Activated naive CD8-positive, alpha-beta T cell treated with anti-CD3 and anti-CD28 coated beads for 36 hours (primary cell): Measurements from ENCODE around the gene DIRAS1. TPM values are rescaled to one million over a fixed set of nuclear protein-coding genes. Genes with fewer than 3 reads are reported as not detected.
"Not testable (repeated sequence)": the region's sequence is repeated elsewhere in the genome, so short reads cannot be mapped to it uniquely, and the experiment has no call there.

ENCODE experiments used
- DNase-seq: peaks from one replicate; pipeline ENCODE4 v3.0.0; 2021
- H3K27ac Mint-ChIP-seq: one replicate; pipeline ENCODE4 v1.8.0; 2022; ENCODE audit warnings: mild to moderate bottlenecking, moderate library complexity, mixed read lengths
- H3K27me3 Mint-ChIP-seq: one replicate; pipeline ENCODE4 v1.8.0; 2022; ENCODE audit warnings: mild to moderate bottlenecking, mixed read lengths
- H3K36me3 Mint-ChIP-seq: one replicate; pipeline ENCODE4 v1.8.0; 2021; ENCODE audit warnings: mild to moderate bottlenecking, mixed read lengths
- H3K4me1 Mint-ChIP-seq: one replicate; pipeline ENCODE4 v1.8.0; 2021; ENCODE audit warnings: mixed read lengths
- H3K4me3 Mint-ChIP-seq: one replicate; pipeline ENCODE4 v1.8.0; 2022; ENCODE audit warnings: mild to moderate bottlenecking, moderate library complexity, mixed read lengths
- H3K9me3 Mint-ChIP-seq: one replicate; pipeline ENCODE4 v1.8.0; 2022; ENCODE audit warnings: mixed read lengths
- total RNA-seq, 2 experiments: library from RNA; stranded (reverse); gene quantifications; one replicate each; pipeline ENCODE4 v1.2.3, GENCODE V29; 2021

Gene DIRAS1
- total RNA-seq, 2 experiments from 2014 or later: 0.16 TPM; not detected in 1

DNA sequence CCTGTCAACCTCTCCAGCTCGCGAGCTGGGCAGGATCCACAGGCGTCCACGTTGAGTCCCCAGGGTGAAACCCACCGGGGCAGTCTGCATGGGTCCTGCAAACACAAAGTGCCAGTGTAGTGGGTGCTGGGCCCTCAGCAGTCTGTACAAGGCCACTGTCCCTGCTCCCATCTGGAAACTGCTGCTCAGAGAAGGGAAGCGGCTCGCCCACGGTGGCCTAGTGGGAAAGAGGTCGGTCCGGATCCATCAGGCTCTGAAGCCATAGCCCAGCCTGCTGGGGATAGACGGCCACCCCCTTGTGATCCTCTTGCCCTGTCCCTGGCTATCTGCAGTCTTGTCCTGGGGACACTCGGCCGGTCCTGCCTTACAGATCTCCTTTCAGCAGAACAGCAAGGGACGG, 2.6 kb upstream of the DIRAS1 start:
- no peaks in the 10 kb centered on the region for H3K9me3 Mint-ChIP-seq
- no peak overlapping the region for H3K4me3 Mint-ChIP-seq
- no peaks in the 10 kb centered on the region for H3K36me3 Mint-ChIP-seq
- no peak for DNase-seq
- H3K27me3 Mint-ChIP-seq: peaks cover 53% of the 10 kb centered on the region
- no peak overlapping the region for H3K27ac Mint-ChIP-seq
- peaks cover 2% of the 10 kb centered on the region for H3K4me1 Mint-ChIP-seq

DNA sequence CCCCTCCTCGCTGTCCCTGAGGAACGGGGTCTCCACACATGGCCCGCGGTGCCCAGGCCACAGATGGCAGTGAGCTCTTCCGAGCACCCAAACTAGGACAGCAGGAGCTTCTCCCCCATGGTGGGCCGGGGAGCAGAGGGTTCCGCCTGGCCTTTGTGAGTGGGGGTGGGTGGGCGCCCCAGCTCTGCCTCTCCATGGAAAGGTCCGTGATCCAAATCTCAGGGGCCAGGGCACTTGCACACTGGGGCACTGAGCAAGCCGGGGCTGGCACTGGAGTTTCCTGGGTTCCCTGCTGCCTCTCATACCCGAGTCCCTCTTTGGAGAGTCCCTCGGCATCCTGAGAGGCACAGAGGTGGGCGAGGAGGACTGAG, 2.2 kb upstream of the DIRAS1 start:
- no peaks in the 10 kb centered on the region for H3K36me3 Mint-ChIP-seq

DNA sequence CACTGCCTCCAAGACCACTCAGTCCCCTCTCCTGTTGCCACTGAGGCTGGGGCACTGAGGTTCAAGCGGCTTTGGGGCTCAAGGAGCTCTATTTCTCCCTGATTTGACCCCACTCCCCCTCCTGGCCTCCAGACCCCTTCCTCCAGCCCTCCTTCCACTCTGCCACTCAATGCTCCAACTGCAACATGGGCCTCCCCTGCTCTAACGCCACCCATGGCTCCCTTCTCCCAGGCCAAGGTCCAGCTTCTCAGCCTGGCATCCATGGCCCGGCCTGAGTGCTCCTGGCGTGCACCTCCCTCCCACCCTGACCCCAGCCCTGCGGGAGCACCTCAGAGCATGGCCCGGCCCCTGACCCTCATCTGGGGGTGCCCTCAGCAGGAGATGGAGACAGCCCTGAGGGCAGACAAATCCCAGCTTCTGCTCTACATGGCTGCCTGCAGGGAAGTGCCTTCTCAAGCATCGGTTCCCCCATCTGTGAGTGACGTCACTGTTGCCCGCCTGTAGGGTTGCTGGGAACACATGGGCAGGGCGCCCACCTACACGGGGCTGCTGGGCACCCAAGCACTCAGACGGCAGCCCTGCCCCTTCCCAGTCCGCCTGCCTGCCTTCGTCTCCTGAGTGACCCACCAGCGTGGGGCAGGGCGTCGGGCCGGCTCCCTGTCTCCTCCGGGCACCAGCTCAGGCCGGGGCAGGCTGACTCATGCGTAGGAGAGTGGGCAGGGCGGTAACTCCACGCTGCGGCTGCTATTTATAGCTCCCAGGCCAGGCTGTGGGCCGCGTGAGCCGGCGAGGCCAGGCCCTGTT, 1.6 kb upstream of the DIRAS1 start:
- H3K4me3 Mint-ChIP-seq: no peak overlapping the region
- H3K27ac Mint-ChIP-seq: no peak overlapping the region
- peaks cover 2% of the 10 kb centered on the region for H3K4me1 Mint-ChIP-seq
- DNase-seq: no peak
- H3K36me3 Mint-ChIP-seq: no peaks in the 10 kb centered on the region
- no peaks in the 10 kb centered on the region for H3K9me3 Mint-ChIP-seq
- peaks cover 55% of the 10 kb centered on the region for H3K27me3 Mint-ChIP-seq

More for the DNA sequence above, 2.2 kb upstream of the DIRAS1 start:
- no peak for DNase-seq
- Mint-ChIP-seq H3K4me3 (no peak overlapping the region), H3K27ac (no peak overlapping the region), H3K4me1 (peaks cover 2% of the 10 kb centered on the region), H3K27me3 (peaks cover 55% of the 10 kb centered on the region), H3K9me3 (no peaks in the 10 kb centered on the region)

DNA sequence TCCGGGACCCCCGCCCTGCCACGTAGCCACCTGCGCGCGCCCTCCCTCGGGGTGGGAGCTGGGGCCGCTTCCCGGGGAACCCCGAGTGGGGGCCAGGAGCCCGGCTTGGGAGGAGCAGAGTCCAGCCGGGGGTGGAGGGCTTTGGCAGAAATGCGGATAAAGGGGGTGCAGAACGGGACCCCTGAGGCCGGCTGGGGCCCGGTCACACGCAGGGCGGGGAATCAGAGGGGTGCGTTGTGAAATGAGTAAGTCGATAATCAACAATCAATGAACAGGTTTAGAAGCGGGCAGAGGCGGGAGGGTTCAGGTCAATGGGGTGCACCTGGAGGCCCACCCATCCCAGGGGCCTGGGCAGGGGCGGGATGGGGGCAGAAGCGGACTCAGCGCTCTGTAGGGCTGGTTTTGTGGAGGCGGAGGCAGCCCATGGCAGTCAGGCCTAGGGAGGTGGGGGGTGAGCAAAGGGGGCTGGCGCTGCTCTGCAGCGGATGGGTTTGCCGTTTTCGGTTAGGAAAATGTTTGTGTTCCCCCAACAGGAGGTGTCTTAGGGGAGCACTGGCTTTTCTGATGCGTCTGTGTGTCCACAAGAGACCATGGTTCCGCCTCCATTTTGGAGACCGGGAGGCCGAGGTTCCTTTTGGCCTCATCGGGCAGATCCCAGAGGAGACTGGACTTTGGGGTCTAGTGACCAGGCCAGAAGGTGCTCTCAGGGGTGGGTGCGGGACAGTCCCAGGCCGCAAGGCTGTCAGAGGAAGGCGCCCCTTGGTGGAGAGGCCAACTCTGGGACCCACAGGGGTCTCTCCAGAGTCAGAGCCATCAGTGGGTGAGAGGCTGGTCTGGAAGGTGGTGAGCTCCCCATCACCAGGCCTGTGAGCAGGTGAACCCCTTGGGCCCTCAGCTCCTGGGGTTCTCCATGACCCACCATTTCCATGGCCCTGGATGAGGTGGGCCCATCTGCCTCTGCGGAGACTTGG, 683 bp upstream of the DIRAS1 start:
- no peaks in the 10 kb centered on the region for H3K4me1 Mint-ChIP-seq
- peak overlapping the region; percentile 18 for H3K4me3 Mint-ChIP-seq
- H3K27me3 Mint-ChIP-seq: peaks cover 52% of the 10 kb centered on the region
- no peak for DNase-seq
- H3K36me3 Mint-ChIP-seq: no peaks in the 10 kb centered on the region
- no peaks in the 10 kb centered on the region for H3K9me3 Mint-ChIP-seq
- H3K27ac Mint-ChIP-seq: no peak overlapping the region

DNA sequence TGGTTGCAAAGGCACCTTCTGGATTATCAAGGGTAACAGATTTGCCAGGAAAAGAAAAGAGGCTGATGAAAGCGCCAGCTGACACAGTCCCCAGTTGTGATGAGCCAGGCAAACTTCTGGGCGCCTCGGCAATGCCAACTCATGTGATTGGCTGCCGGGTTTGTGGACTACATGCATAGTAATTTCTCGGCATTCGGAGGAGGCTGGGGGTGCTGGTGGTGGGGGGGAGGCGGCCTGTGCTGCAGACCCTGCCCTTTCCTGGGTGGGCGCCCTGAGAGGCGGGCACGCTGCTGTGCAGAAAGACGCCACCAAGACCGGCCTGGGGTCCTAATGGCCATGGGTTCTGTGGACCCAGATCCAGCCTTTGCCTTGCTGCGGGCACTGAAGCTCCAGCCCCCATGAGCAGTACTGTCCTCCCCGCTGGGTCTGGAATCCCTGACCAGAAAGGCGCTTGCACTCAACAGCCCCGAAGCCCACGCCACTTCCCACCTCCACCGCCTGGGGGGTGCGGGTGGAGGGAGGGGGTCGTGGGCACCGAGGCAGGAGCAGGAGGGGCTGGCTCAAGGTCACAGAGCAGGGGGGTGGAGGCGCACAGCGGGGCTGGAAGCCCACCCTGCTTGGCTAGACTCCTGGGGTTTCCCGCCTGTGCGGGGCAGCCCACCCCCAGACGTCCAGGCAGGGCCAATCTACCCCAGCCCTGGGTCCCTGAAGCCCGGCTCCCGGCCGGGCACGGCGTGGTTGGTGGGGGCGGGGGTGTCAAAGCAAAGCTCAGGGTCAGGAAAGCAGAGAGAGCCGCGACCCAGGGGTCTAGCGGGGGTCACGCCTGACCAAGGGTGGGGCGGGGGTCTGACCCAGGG, 1.0 kb downstream of the DIRAS1 start:
- Mint-ChIP-seq H3K4me3 (no peak overlapping the region), H3K4me1 (no peaks in the 10 kb centered on the region), H3K27me3 (peaks cover 43% of the 10 kb centered on the region), H3K27ac (no peak overlapping the region), H3K36me3 (no peaks in the 10 kb centered on the region), H3K9me3 (peaks cover 5% of the 10 kb centered on the region)
- no peak for DNase-seq

DNA sequence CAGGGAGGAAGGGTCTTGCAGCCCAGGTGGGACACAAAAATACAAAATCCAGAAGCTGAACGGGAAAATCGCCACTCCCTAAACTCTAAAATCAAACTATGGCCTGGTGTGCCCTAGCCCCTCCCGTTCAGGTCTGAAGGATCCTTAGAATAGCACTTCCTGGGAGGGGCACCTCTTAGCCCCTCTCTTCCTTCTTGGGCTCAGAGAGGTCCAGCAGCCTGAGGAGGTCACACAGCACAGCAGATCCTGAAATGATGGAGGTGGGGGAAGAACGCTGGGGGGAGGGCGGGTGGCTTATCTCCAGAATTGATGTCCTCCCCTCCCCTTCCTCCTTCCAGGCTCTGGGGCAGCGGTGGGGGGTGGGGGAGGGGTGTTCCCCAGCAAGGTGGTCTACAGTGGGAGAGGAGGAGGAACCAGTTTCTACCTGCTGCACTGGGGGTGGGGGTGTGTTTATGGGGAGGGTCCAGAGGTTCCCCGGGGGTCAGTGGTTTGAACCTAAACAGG, 1.9 kb downstream of the DIRAS1 start:
- peaks cover 5% of the 10 kb centered on the region for H3K9me3 Mint-ChIP-seq
- H3K27me3 Mint-ChIP-seq: peaks cover 38% of the 10 kb centered on the region
- H3K36me3 Mint-ChIP-seq: no peaks in the 10 kb centered on the region
- H3K27ac Mint-ChIP-seq: no peak overlapping the region
- H3K4me3 Mint-ChIP-seq: no peak overlapping the region
- H3K4me1 Mint-ChIP-seq: no peaks in the 10 kb centered on the region
- DNase-seq: no peak

DNA sequence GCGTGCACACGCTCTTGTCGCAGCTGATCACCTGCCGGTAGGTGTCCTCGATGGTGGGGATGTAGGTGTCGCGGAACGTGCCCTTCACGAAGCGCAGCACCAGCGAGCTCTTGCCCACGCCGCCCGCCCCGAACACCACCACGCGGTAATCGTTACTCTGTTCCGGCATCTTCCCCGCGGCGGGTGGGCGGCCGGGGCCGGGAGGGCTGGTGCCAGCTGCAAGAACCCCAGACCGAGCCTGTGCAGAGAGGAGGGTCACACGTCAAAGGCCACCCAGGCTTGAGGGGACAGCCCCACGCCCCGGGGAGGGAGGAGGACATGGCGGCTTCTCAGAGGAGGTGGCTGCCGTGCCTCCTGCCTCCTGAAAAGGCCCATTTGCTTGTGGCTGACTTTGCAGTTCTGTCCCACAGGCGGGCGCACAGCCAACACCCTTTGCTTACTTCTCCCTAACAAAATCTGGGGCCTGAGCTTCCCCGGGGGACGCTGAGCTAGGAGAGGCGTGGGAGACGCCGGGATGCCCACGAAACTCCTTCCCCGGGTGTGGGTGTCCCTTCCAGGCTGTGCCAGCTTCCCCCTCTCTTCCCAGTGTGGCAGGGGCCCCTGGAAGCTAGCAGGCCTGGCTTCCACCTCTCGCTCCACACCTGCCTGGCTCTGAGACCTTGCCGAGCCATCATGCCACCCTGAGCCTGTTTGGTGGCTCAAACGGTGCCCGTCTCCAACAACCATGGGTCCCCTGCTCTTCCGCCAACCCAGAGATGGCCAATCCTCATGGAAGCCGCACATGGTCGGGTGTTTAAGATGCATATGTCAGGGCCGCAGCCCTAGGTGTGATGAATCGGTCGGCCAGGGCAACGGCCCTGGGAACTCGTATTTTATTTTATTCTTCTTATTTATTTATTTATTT, 3.3 kb downstream of the DIRAS1 start:
- H3K9me3 Mint-ChIP-seq: peaks cover 5% of the 10 kb centered on the region
- no peak overlapping the region for H3K27ac Mint-ChIP-seq
- H3K36me3 Mint-ChIP-seq: no peaks in the 10 kb centered on the region
- no peak overlapping the region for H3K4me3 Mint-ChIP-seq
- H3K27me3 Mint-ChIP-seq: peaks cover 33% of the 10 kb centered on the region
- H3K4me1 Mint-ChIP-seq: no peaks in the 10 kb centered on the region
- DNase-seq: no peak

DNA sequence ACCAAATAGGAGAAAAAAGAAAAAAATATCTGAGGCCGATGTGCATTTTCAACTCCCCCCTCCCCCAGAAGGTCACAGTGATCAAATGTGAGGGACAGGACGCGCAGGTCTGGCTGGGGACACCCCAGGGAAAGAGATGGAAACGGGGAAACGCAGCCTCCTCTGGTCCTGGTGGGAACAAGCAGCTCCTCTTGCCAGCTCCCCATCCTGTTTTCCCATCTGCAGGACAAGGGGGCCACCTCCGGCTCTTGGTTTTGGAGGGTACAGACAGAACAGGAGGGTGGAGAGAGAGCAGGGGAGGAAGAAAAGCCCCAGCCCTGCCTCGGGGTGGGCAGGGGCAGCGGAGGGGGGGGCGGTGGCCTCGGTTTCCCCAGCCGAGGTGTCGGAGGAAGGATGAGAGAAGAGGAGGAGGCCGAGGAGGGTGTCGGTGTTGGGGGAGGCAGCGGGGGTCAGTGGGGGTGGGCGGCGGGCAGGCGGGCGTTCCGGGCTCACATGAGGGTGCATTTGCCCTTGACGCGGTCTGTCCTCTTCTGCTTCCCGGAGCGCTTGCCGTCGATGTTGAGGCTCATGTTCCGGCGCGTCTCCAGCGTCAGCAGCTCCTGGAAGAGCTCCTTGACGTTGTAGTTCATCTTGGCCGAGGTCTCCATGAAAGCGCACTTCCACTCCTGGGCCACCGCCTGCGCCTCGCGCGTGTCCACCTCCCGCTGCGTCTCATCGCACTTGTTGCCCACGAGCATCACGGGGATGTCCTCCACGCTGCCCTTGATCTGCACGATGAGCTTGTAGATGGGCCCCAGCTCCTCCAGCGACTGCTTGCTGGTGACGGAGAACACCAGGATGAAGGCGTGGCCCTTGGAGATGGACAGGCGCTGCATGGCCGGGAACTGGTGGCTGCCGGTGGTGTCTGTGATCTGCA, 4.2 kb downstream of the DIRAS1 start:
- Mint-ChIP-seq H3K27me3 (peaks cover 25% of the 10 kb centered on the region), H3K4me3 (no peak overlapping the region), H3K36me3 (no peaks in the 10 kb centered on the region)

DNA sequence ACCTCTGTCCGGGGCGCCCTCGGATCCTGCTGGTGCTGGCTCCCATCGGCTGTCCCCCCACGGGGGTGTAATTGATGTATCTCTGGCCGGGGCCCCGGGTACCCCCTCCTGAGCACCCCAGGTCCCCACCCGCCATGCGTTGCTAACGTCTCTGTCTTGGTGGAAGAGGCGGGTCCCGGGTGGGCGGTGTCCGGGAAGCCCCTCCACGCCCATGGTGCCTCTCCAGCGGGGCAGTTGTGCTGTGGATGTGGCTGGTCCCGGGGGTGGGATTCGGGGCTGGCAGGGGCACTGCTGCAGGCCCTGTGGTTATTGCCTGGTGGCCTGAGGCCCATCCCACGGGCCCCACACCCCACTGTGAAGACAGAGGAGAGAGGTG, 4.9 kb downstream of the DIRAS1 start:
- Mint-ChIP-seq H3K36me3 (no peaks in the 10 kb centered on the region), H3K27ac (no peak overlapping the region), H3K9me3 (peaks cover 5% of the 10 kb centered on the region), H3K27me3 (peaks cover 20% of the 10 kb centered on the region), H3K4me3 (no peak overlapping the region), H3K4me1 (peaks cover 3% of the 10 kb centered on the region)
- DNase-seq: no peak

More for the DNA sequence above, 4.2 kb downstream of the DIRAS1 start:
- Mint-ChIP-seq H3K9me3 (peaks cover 5% of the 10 kb centered on the region), H3K4me1 (no peaks in the 10 kb centered on the region), H3K27ac (no peak overlapping the region)
- DNase-seq: no peak

DNA sequence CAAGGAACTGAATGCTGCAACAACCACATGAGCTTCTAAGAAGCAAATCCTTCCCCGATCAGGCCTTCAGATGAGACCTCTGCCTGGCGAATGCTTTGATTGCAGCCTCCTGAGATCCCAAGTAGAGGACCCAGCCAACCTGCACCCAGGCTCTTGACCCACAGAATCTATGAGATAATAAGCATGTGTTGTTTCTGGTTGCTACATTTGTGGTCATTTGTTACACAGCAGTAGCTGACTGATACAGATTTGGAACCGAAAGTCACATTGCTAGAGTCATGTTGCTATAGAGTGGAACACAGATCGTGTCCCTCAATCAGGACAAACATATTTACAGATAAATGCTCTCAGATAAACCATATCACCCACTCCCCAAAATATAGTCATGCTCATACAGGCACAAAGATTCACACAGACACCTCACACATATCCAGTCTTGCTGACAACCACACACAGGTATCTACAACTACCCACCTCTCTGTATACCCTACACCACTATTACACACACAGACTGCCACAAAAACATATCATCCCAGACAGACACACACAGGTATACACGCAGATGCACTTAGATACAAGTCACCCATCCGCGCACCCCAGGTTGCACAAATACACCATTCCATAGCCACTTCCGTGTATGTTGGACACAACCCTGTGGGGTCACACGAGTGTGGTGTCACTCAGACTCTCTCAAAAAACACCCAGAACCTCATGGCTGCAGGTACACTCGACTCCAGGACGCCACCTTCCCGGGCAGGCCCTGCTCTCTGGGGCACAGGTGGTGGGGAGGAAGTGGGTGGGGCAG, 5.5 kb downstream of the DIRAS1 start:
- H3K4me3 Mint-ChIP-seq: no peak overlapping the region
- peaks cover 20% of the 10 kb centered on the region for H3K27me3 Mint-ChIP-seq
- H3K27ac Mint-ChIP-seq: no peak overlapping the region
- H3K4me1 Mint-ChIP-seq: peaks cover 4% of the 10 kb centered on the region
- H3K36me3 Mint-ChIP-seq: no peaks in the 10 kb centered on the region
- DNase-seq: no peak
- H3K9me3 Mint-ChIP-seq: peaks cover 5% of the 10 kb centered on the region

DNA sequence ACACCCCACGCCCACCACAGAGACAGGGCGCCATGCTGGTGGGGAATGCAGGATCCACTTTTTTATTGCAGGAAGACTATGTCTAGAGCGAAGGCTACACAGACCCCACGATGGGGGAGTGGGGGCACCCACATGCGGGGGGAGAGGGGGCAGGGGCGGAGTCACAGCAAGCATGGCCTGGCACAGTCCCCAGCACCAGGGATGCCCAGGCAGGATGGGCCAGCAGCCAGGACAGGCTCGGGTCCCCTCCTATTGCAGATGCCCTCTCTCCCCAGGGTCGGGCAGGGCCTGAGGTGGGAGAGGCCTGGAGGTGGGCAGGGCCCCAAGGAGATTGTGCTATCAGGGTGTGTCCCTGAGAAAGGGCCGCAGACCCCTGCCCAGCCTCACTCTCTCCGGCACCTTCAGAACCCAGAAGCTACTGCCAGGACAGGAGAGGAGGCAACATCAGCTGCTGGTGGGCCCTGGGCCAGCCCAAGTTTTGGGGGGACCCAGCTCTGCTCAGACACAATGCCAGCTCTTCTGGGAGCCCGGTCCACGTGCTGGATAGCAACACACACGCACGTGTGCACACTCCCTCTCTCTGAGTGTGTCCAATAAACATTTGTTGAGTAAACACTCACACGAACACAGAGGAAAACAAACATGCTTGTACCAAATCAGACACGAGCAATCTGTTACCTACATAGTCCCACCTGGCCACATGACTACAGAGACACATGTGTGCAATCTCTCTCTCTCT, 6.5 kb downstream of the DIRAS1 start:
- no peak overlapping the region for H3K4me3 Mint-ChIP-seq
- peaks cover 5% of the 10 kb centered on the region for H3K9me3 Mint-ChIP-seq
- peaks cover 5% of the 10 kb centered on the region for H3K4me1 Mint-ChIP-seq
- H3K36me3 Mint-ChIP-seq: no peaks in the 10 kb centered on the region
- H3K27ac Mint-ChIP-seq: no peak overlapping the region
- peaks cover 10% of the 10 kb centered on the region for H3K27me3 Mint-ChIP-seq
- no peak for DNase-seq

DNA sequence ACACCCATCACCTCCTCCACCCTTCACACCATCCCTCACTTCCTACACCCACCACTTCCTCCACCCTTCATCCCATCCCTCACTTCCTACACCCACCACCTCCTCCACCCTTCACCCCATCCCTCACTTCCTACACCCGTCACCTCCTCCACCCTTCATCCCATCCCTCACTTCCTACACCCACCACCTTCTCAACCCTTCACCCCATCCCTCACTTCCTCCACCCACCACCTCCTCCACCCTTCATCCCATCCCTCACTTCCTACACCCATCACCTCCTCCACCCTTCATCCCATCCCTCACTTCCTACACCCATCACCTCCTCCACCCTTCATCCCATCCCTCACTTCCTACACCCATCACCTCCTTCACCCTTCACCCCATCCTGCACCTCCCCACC, 7.1 kb downstream of the DIRAS1 start:
- H3K9me3 Mint-ChIP-seq, DNase-seq, H3K4me1 Mint-ChIP-seq, H3K27me3 Mint-ChIP-seq, H3K4me3 Mint-ChIP-seq, H3K36me3 Mint-ChIP-seq, H3K27ac Mint-ChIP-seq: not testable (repeated sequence)
